SU-DHL-6 (cell line): ENCODE results near the gene STRADA.

Source experiments
- EZH2phosphoT487 ChIP-seq: fragments of 200-600 bp; sonication (generic), shearing (Covaris generic); conservative IDR thresholded peaks from 2 replicates; pipeline ENCODE4 v1.6.1; 2018; ENCODE audit warnings: mild to moderate bottlenecking, antibody characterized with exemption, low read length, moderate library complexity, mixed read lengths
- TF ChIP-seq, protein P1 (sequence below): fragments of 200-600 bp; sonication (generic); IDR thresholded peaks from one replicate; pipeline ENCODE4 v1.5.1; 2017; ENCODE audit warnings: antibody characterized with exemption, mild to moderate bottlenecking, low read length, moderate library complexity; ENCODE audit not compliant: insufficient read depth, poor library complexity, severe bottlenecking

GRCh38 chr17:63772801-63773271 is 31.2 kb upstream of the STRADA start:
- TF ChIP-seq, protein P1, sequence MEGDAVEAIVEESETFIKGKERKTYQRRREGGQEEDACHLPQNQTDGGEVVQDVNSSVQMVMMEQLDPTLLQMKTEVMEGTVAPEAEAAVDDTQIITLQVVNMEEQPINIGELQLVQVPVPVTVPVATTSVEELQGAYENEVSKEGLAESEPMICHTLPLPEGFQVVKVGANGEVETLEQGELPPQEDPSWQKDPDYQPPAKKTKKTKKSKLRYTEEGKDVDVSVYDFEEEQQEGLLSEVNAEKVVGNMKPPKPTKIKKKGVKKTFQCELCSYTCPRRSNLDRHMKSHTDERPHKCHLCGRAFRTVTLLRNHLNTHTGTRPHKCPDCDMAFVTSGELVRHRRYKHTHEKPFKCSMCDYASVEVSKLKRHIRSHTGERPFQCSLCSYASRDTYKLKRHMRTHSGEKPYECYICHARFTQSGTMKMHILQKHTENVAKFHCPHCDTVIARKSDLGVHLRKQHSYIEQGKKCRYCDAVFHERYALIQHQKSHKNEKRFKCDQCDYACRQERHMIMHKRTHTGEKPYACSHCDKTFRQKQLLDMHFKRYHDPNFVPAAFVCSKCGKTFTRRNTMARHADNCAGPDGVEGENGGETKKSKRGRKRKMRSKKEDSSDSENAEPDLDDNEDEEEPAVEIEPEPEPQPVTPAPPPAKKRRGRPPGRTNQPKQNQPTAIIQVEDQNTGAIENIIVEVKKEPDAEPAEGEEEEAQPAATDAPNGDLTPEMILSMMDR, result no peak
- TF ChIP-seq EZH2phosphoT487, result no peak
